ENCODE data around the gene HNRNPA0.

DNA sequence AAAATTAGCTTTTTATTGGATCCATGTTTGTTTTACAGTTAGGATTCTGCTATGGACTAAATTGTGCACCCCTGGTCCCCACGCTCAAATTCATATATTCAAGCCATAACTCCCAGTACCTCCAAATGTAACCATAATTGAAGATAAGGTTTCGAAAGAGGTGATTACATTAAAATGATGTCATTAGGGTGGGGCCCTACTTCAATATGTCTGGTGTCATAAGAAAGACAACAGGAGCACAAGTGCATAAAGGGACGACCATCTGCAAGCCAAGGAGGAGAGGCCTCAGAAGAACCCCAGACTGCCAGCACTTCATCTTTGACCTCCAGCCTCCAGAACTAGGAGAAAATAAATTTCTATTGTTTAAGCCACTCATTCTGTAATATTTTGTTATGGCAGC lies 7.4 kb upstream of the HNRNPA0 start:
- TF ChIP-seq REST (IDR thresholded peaks at IDR 0.05; ENCODE audit: insufficient read depth in 1 of 2, low read depth in 2 of 2, low read length in 2 of 2) (no peak), POLR2AphosphoS5 (IDR thresholded peaks at IDR 0.05; ENCODE audit: low read depth, low read length) (no peak), SIN3A (IDR thresholded peaks at IDR 0.05; ENCODE audit: borderline replicate concordance, insufficient read depth, low read length) (no peak)
